ENCODE measurements around the gene MAP3K13. TPM values are rescaled to one million over a fixed set of nuclear protein-coding genes. Genes with fewer than 3 reads are reported as not detected.

MAP3K13 gene
- total and polyA plus RNA-seq, 10 donors, result 13.2 to 20.9 (median 16.3) TPM

- TF ChIP-seq POLR2A (IDR thresholded peaks at IDR 0.05), result no peak
- no peak for TF ChIP-seq CTCF (IDR thresholded peaks at IDR 0.05 in 8 of 11, conservative IDR thresholded peaks at IDR 0.05 in 3 of 11)
- TF ChIP-seq POLR2AphosphoS5 (IDR thresholded peaks at IDR 0.05), result no peak
- Histone ChIP-seq H3K36me3 (no peaks in the 10 kb centered on the region), H3K27me3 (replicated peaks in 1 of 7) (no peaks in the 10 kb centered on the region), H3K4me3 (no peak overlapping the region), H3K4me1 (peaks cover 0 to 14% (median 4%) of the 10 kb centered on the region in 6 donors), H3K27ac (no peak overlapping the region), H3K9me3 (no peaks in the 10 kb centered on the region)
- 67 to 88% (median 83%) methylated on average over 5 of the region's 5 CpGs for WGBS, 5 donors
- no peak for DNase-seq
- intact Hi-C loops (cut with DNase I; ENCODE audit: low total_unique reads), result no loop called here
These were observed 21.1 kb upstream of the MAP3K13 start for GRCh38 chr3:185341616-185342458.

- TF ChIP-seq POLR2A (IDR thresholded peaks at IDR 0.05) (no peak), CTCF (IDR thresholded peaks at IDR 0.05 in 8 of 11, conservative IDR thresholded peaks at IDR 0.05 in 3 of 11) (no peak), POLR2AphosphoS5 (IDR thresholded peaks at IDR 0.05) (no peak)
- Histone ChIP-seq H3K27me3 (replicated peaks in 1 of 7) (no peaks in the 10 kb centered on the region), H3K4me1 (peaks cover 0 to 14% (median 4%) of the 10 kb centered on the region in 6 donors), H3K36me3 (no peaks in the 10 kb centered on the region), H3K9me3 (no peaks in the 10 kb centered on the region), H3K27ac (no peak overlapping the region), H3K4me3 (no peak overlapping the region)
- intact Hi-C loops (cut with DNase I; ENCODE audit: low total_unique reads), result no loop called here
- WGBS, 5 donors, result 61 to 74% (median 67%) methylated on average over 7 of the region's 7 CpGs
- no peak for DNase-seq
These were observed 20.3 kb upstream of the MAP3K13 start for GRCh38 chr3:185342459-185343174.

GRCh38 chr3:185347399-185347798, 15.5 kb upstream of the MAP3K13 start:
- WGBS, 5 donors, result 93 to 96% (median 94%) methylated on average over 9 of the region's 9 CpGs
- intact Hi-C loops (cut with DNase I; ENCODE audit: low total_unique reads), result no loop called here

More at GRCh38 chr3:185347399-185347798, 15.5 kb upstream of the MAP3K13 start:
- Histone ChIP-seq H3K4me1 (peaks cover 0 to 9% (median 4%) of the 10 kb centered on the region in 6 donors), H3K36me3 (no peaks in the 10 kb centered on the region), H3K9me3 (no peaks in the 10 kb centered on the region), H3K27ac (no peak overlapping the region), H3K27me3 (replicated peaks in 1 of 7) (no peaks in the 10 kb centered on the region), H3K4me3 (no peak overlapping the region)
- DNase-seq, result no peak
- TF ChIP-seq CTCF (IDR thresholded peaks at IDR 0.05 in 8 of 11, conservative IDR thresholded peaks at IDR 0.05 in 3 of 11) (no peak), POLR2A (IDR thresholded peaks at IDR 0.05) (no peak), POLR2AphosphoS5 (IDR thresholded peaks at IDR 0.05) (no peak)
